Fibroblast of lung (primary cell): ENCODE data around the gene SIPA1. TPM values are rescaled to one million over a fixed set of nuclear protein-coding genes. Genes with fewer than 3 reads are reported as not detected.
"Not testable (repeated sequence)": the region's sequence is repeated elsewhere in the genome, so short reads cannot be mapped to it uniquely, and the experiment has no call there.

Experiments
- DNase-seq, 2 donors: peaks; one replicate each; pipeline versions ENCODE4 v3.0.0 to v3.0.0-alpha.2; 2010; ENCODE audit warnings: low read depth in 2 of 2
- H2AFZ ChIP-seq: 2 replicates; pipeline ENCODE4 v1.5.1; 2012; ENCODE audit warnings: low read length, control low read depth, inconsistent platforms
- H3K27ac ChIP-seq: 2 replicates; pipeline ENCODE4 v1.5.1; 2011; ENCODE audit warnings: low read length, control low read depth; ENCODE audit not compliant: insufficient read depth
- H3K27me3 ChIP-seq: 2 replicates; pipeline ENCODE4 v1.5.1; 2011; ENCODE audit warnings: mild to moderate bottlenecking, low read length; ENCODE audit not compliant: control insufficient read depth, insufficient read depth
- H3K36me3 ChIP-seq: 2 replicates; pipeline ENCODE4 v1.5.1; 2011; ENCODE audit warnings: low read length; ENCODE audit not compliant: control insufficient read depth, insufficient read depth
- H3K4me1 ChIP-seq: 2 replicates; pipeline ENCODE4 v1.5.1; 2011; ENCODE audit warnings: low read length; ENCODE audit not compliant: control insufficient read depth, insufficient read depth; ENCODE audit errors: extremely low read depth
- H3K4me2 ChIP-seq: 2 replicates; pipeline ENCODE4 v1.5.1; 2011; ENCODE audit warnings: low read length, control low read depth; ENCODE audit not compliant: insufficient read depth; ENCODE audit errors: extremely low read depth
- H3K4me3 ChIP-seq, 4 experiments: fragments of 200-600 bp in 1 of 4; sonication (generic) in 1 of 4; replicated peaks in 1 of 4; 2 replicates each; pipeline ENCODE4 v1.5.1; 2011 to 2016; ENCODE audit warnings: low read length in 4 of 4, low read depth in 3 of 4, mild to moderate bottlenecking in 3 of 4, control low read depth in 2 of 4, inconsistent platforms in 1 of 4, mixed read lengths in 1 of 4; ENCODE audit not compliant: insufficient read depth in 1 of 4; ENCODE audit errors: control extremely low read depth in 1 of 4
- H3K79me2 ChIP-seq: 2 replicates; pipeline ENCODE4 v1.5.1; 2012; ENCODE audit warnings: mild to moderate bottlenecking, low read length, inconsistent platforms; ENCODE audit not compliant: control insufficient read depth, insufficient read depth
- H3K9ac ChIP-seq: 2 replicates; pipeline ENCODE4 v1.5.1; 2011; ENCODE audit warnings: mild to moderate bottlenecking, low read length, control low read depth; ENCODE audit not compliant: insufficient read depth
- H3K9me3 ChIP-seq: 2 replicates; pipeline ENCODE4 v1.5.1; 2012; ENCODE audit warnings: low read depth, low read length; ENCODE audit not compliant: control insufficient read depth, insufficient read depth
- H4K20me1 ChIP-seq: 2 replicates; pipeline ENCODE4 v1.5.1; 2011; ENCODE audit warnings: low read length; ENCODE audit not compliant: control insufficient read depth, insufficient read depth; ENCODE audit errors: extremely low read depth
- EZH2 ChIP-seq: IDR thresholded peaks from 2 replicates; pipeline ENCODE4 v1.5.1; 2012; ENCODE audit warnings: low read length, control low read depth, mild to moderate bottlenecking; ENCODE audit errors: missing control alignments
- polyA plus RNA-seq, 2 donors: library from polyadenylated mRNA; depleted of rRNA in 1 of 2; stranded (reverse) in 1 of 2; unstranded in 1 of 2; fragments of >200 nt; gene quantifications; 2 replicates each; pipeline ENCODE4 v1.2.1, GENCODE V29; 2011 to 2012; ENCODE audit warnings: missing spikeins in 1 of 2
- total RNA-seq: library from RNA; depleted of rRNA; stranded (reverse); fragments of >200 nt; gene quantifications from 2 replicates; pipeline ENCODE4 v1.2.1, GENCODE V29; 2014
- TF ChIP-seq, protein P1 (sequence below), 2 donors: IDR thresholded peaks in 1 of 2; conservative IDR thresholded peaks in 1 of 2; 1 replicate in 1 of 2; 2 replicates in 1 of 2; pipeline ENCODE4 v1.5.1; 2011 to 2012; ENCODE audit warnings: low read length in 2 of 2, control low read depth in 1 of 2, inconsistent platforms in 1 of 2, low read depth in 1 of 2, mild to moderate bottlenecking in 1 of 2

SIPA1 gene
- total and polyA plus RNA-seq, 2 donors (not counting 1 experiment from before 2014, with no cell fraction given), result 7.8 to 32.5 TPM

DNA sequence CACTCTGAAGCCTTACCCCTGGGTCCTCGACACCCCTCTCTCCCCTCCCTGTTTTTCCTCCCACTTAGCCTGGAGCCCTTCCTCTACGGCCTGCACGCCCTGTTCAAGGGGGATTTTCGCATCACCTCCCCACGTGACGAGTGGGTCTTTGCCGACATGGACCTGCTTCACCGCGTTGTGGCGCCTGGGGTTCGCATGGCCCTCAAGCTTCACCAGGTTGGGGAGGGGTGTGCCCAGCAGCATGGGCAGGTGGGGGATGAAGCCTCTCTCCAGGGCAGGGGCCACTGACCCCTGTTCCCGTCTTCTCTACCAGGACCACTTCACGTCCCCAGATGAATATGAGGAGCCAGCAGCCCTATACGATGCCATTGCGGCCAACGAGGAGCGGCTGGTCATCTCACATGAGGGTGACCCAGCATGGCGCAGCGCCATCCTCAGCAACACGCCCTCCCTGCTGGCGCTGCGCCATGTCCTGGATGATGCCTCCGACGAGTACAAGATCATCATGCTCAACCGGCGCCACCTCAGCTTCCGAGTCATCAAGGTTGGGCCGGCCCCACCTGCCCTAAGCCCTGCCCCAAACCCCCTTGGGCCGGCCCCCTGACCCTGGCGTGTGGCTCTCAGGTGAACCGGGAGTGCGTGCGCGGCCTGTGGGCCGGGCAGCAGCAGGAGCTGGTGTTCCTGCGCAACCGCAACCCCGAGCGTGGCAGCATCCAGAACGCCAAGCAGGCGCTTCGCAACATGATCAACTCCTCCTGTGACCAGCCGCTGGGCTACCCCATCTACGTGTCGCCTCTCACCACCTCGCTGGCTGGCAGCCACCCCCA lies 2.8 kb upstream of the SIPA1 start:
- no peak overlapping the region for H3K27ac ChIP-seq
- H4K20me1 ChIP-seq, result no peaks in the 10 kb centered on the region
- no peak overlapping the region for H2AFZ ChIP-seq
- TF ChIP-seq, protein P1, sequence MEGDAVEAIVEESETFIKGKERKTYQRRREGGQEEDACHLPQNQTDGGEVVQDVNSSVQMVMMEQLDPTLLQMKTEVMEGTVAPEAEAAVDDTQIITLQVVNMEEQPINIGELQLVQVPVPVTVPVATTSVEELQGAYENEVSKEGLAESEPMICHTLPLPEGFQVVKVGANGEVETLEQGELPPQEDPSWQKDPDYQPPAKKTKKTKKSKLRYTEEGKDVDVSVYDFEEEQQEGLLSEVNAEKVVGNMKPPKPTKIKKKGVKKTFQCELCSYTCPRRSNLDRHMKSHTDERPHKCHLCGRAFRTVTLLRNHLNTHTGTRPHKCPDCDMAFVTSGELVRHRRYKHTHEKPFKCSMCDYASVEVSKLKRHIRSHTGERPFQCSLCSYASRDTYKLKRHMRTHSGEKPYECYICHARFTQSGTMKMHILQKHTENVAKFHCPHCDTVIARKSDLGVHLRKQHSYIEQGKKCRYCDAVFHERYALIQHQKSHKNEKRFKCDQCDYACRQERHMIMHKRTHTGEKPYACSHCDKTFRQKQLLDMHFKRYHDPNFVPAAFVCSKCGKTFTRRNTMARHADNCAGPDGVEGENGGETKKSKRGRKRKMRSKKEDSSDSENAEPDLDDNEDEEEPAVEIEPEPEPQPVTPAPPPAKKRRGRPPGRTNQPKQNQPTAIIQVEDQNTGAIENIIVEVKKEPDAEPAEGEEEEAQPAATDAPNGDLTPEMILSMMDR (conservative IDR thresholded peaks at IDR 0.05 in 1 of 2, IDR thresholded peaks at IDR 0.05 in 1 of 2; ENCODE audit: low read depth in 1 of 2, low read length in 2 of 2), result no peak
- TF ChIP-seq EZH2, result no peak
- no peak for DNase-seq
- no peak overlapping the region for H3K4me2 ChIP-seq
- peaks cover 38% of the 10 kb centered on the region for H3K36me3 ChIP-seq
- H3K4me1 ChIP-seq, result peaks cover 15% of the 10 kb centered on the region
- H3K9ac ChIP-seq, result no peak overlapping the region
- no peaks in the 10 kb centered on the region for H3K27me3 ChIP-seq
- H3K79me2 ChIP-seq, result peaks cover 4% of the 10 kb centered on the region
- no peaks in the 10 kb centered on the region for H3K9me3 ChIP-seq
- H3K4me3 ChIP-seq, result no peak overlapping the region

DNA sequence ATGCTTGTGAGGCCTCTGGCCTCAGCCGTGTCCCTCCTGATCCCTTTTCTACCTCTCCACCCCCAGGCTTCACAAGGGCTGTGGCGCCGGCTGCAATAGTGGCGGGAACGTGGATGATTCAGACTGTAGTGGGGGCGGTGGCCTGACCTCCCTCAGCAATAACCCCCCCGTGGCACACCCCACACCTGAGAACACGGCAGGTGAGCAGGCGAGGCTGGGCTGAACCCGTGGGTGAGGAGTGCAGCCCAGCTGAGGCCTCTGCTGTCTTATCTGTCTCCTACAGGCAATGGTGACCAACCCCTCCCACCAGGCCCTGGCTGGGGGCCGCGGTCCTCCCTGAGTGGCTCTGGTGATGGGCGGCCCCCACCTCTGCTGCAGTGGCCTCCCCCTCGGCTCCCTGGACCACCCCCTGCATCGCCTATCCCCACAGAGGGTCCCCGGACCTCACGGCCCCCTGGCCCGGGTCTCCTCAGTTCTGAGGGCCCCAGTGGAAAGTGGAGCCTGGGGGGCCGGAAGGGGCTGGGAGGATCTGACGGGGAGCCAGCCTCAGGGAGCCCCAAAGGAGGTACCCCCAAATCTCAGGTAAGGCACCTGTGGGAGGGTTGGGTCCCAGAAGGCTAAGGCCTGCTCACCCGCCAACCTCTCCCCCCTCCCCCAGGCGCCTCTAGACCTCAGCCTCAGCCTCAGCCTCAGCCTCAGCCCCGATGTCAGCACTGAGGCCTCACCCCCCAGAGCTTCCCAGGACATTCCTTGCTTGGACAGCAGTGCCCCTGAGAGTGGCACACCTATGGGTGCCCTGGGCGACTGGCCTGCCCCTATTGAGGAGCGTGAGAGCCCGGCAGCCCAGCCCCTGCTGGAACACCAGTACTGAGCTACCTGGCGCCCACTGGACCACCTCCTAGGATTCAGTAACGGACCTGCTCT lies 1.5 kb upstream of the SIPA1 start:
- no peak overlapping the region for H3K27ac ChIP-seq
- DNase-seq, result no peak
- no peak overlapping the region for H2AFZ ChIP-seq
- H4K20me1 ChIP-seq, result no peaks in the 10 kb centered on the region
- no peak overlapping the region for H3K9ac ChIP-seq
- peaks cover 4% of the 10 kb centered on the region for H3K79me2 ChIP-seq
- H3K4me3 ChIP-seq, result no peak overlapping the region
- peaks cover 15% of the 10 kb centered on the region for H3K4me1 ChIP-seq
- peaks cover 38% of the 10 kb centered on the region for H3K36me3 ChIP-seq
- no peaks in the 10 kb centered on the region for H3K27me3 ChIP-seq
- H3K4me2 ChIP-seq, result no peak overlapping the region
- H3K9me3 ChIP-seq, result no peaks in the 10 kb centered on the region
- TF ChIP-seq, protein P1 (conservative IDR thresholded peaks at IDR 0.05 in 1 of 2, IDR thresholded peaks at IDR 0.05 in 1 of 2; ENCODE audit: low read depth in 1 of 2, low read length in 2 of 2), result no peak
- no peak for TF ChIP-seq EZH2

DNA sequence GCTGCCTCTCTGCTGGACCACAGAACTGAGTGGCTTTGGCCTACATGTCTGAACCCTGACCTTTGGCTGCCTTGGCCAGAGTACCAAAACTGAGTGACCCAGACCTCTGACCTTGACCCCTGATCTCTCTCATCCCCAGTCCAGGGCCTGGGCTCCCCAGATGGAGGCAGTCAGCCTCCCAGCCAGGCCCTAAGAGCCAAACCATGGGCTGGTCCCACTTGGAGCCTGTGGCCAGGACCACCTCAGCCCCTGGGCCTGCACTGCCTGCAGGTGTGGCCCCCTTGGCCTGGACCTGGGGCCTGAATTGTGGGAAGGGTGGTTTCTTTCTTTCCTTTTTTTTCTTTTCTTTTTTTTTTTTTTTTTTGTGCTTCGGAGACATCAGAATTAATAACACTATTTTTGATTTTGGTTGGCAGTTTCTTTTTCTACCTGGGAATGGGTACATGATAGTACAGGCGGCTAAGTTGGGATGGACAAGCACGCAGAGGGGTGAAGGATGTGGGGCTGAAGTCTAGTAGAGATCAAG lies 806 bp upstream of the SIPA1 start:
- Histone ChIP-seq H3K9me3 (no peaks in the 10 kb centered on the region), H3K4me2 (no peak overlapping the region), H3K9ac (no peak overlapping the region), H3K4me1 (peaks cover 15% of the 10 kb centered on the region), H2AFZ (no peak overlapping the region), H3K27ac (no peak overlapping the region), H4K20me1 (no peaks in the 10 kb centered on the region), H3K79me2 (peaks cover 4% of the 10 kb centered on the region), H3K27me3 (no peaks in the 10 kb centered on the region), H3K4me3 (peak overlapping the region in 1 of 4 experiments; percentile 4), H3K36me3 (peaks cover 41% of the 10 kb centered on the region)
- TF ChIP-seq, protein P1 (conservative IDR thresholded peaks at IDR 0.05 in 1 of 2, IDR thresholded peaks at IDR 0.05 in 1 of 2; ENCODE audit: low read depth in 1 of 2, low read length in 2 of 2), result no peak
- TF ChIP-seq EZH2, result no peak
- DNase-seq, result no peak

DNA sequence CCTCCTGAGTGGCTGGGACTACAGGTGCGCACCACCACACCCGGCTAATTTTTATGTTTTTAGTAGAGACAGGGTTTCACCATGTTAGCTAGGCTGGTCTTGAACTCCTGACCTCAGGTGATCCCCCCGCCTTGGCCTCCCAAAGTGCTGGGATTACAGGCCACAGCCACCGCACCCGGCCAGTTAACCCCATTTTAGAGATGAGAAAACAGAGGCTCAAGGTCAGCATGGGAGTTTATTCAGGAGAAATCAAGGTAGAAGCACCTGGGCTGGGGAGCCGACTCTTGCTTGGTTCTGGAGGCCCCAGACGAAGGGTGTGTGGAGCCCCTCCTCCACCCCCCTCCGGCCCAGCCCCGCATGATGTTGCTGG lies 1.3 kb downstream of the SIPA1 start:
- not testable (repeated sequence) for H4K20me1 ChIP-seq, H3K4me2 ChIP-seq, H3K9ac ChIP-seq, H3K9me3 ChIP-seq, H3K79me2 ChIP-seq, DNase-seq, H2AFZ ChIP-seq, H3K27ac ChIP-seq, H3K27me3 ChIP-seq
- Histone ChIP-seq H3K4me1 (peaks cover 23% of the 10 kb centered on the region), H3K4me3 (peak overlapping the region in 1 of 4 experiments; percentile 78), H3K36me3 (peaks cover 32% of the 10 kb centered on the region)
